GM21737 (cell line): ENCODE measurements around the gene SOBP.
"Not testable (repeated sequence)": the region's sequence is repeated elsewhere in the genome, so short reads cannot be mapped to it uniquely, and the experiment has no call there.

Experiments
- ATAC-seq: cut with Tn5 transposase; IDR thresholded peaks from one replicate; pipeline ENCODE4 v1.9.1; 2021; ENCODE audit warnings: mild to moderate bottlenecking, moderate library complexity; ENCODE audit not compliant: unreplicated experiment

SOBP gene

GRCh38 chr6:107547451-107547840 lies 57.5 kb downstream of the SOBP start:
- ATAC-seq = no peak

- no peak for ATAC-seq
These were observed 60.4 kb downstream of the SOBP start for GRCh38 chr6:107550241-107550840.

- no peak for ATAC-seq
These were observed 61.0 kb downstream of the SOBP start for GRCh38 chr6:107550906-107551305.

- not testable (repeated sequence) for ATAC-seq
These were observed 63.2 kb downstream of the SOBP start for GRCh38 chr6:107553121-107553520.

- no peak for ATAC-seq
These were observed 64.4 kb downstream of the SOBP start for GRCh38 chr6:107554326-107554725.

- ATAC-seq = no peak
These were observed 65.0 kb downstream of the SOBP start for GRCh38 chr6:107554918-107555317.

- ATAC-seq = no peak
These were observed 65.5 kb downstream of the SOBP start for GRCh38 chr6:107555449-107555848.

- no peak for ATAC-seq
These were observed 66.2 kb downstream of the SOBP start for GRCh38 chr6:107556082-107556481.

- ATAC-seq = no peak
These were observed 67.8 kb downstream of the SOBP start for GRCh38 chr6:107557698-107558097.

GRCh38 chr6:107560657-107561056 lies 70.7 kb downstream of the SOBP start:
- ATAC-seq = no peak

- no peak for ATAC-seq
These were observed 71.4 kb downstream of the SOBP start for GRCh38 chr6:107561306-107561705.

- ATAC-seq = no peak
These were observed 74.0 kb downstream of the SOBP start for GRCh38 chr6:107563694-107564588.

GRCh38 chr6:107564589-107564951 lies 74.7 kb downstream of the SOBP start:
- no peak for ATAC-seq

GRCh38 chr6:107565165-107565723 lies 75.3 kb downstream of the SOBP start:
- ATAC-seq = no peak

GRCh38 chr6:107567643-107568042 lies 77.7 kb downstream of the SOBP start:
- no peak for ATAC-seq

GRCh38 chr6:107569473-107569872 lies 79.6 kb downstream of the SOBP start:
- no peak for ATAC-seq

GRCh38 chr6:107571354-107571753 lies 81.4 kb downstream of the SOBP start:
- no peak for ATAC-seq

GRCh38 chr6:107572886-107573285 lies 83.0 kb downstream of the SOBP start:
- ATAC-seq = no peak

GRCh38 chr6:107574856-107575255 lies 84.9 kb downstream of the SOBP start:
- no peak for ATAC-seq

- ATAC-seq = no peak
These were observed 86.9 kb downstream of the SOBP start for GRCh38 chr6:107576852-107577251.

- ATAC-seq = no peak
These were observed 88.9 kb downstream of the SOBP start for GRCh38 chr6:107578642-107579341.
